ENCODE measurements around the gene DYRK4.

DYRK4 gene

DNA sequence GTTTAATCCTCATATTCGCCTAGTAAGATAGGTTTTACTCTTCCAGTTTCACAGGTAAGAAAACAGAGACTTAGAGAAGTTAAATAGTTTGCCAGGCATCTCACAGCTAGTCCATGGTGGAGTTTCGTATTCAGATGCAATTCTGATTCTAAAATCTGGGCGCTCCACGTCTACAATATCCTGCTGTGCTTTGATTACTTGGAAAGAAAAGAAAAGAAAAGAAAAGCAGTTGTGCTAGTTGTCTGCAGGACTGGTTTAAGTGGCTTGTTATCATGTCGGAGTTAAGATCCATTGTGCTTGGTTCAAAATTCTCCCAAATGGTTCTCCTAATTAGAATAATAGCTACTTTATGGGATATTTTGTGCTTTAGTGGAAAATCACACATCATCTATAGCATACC is 68.3 kb downstream of the DYRK4 start:
- DNase-seq = no peak

DNA sequence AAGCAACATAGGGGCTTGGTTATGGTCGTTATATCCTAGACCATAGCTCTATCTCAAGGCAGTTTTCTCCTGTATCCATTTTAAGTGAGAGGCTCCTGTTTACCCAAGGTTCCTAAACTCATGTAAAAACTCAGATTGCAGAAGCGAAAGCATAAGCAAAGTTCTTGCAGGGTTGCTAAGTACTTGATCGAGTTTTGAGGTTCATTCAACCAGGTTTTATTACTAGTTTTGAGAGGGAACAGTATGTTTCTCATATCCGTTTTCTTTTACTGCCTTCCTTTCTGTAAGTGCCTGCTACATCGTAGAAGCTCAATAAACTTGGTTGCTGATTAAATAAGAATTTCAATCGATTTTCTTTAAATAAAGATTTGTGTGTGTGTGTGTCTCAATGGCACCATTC is 81.7 kb downstream of the DYRK4 start:
- DNase-seq = no peak

DNA sequence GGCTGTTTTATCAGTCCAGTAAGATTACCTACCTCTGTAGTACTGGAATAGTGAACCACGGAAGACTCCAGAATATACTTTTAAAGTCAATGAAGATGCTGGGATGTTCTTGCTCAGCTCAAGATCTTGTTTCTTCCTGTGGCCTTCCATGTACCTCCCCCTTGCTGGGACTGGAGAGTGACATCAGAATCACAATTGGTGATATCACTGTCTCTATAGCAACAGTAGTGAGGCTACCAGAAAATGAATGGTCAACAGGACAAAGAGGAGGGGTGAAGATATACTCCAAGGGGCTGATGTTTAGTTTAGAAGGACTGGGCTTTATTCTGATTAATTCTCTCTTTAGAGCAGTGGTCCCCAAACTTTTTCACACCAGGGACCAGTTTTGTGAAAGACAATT is 83.0 kb downstream of the DYRK4 start:
- no peak for DNase-seq

- no peak for DNase-seq
Measured at GRCh38 chr12:4648104-4648500, 86.1 kb downstream of the DYRK4 start.

- peak; percentile 84 to 93 (median 89) for DNase-seq
Measured at GRCh38 chr12:4648501-4649357, 86.7 kb downstream of the DYRK4 start, which contains the start of the genes AKAP3 and NDUFA9. TSS of gene AKAP3 (minus strand) at chr12:4649051. CDS start at chr12:4638196, 10,855 bp downstream. TSS of gene NDUFA9 (plus strand) at chr12:4649114. CDS start at chr12:4649127, 13 bp downstream.

DNA sequence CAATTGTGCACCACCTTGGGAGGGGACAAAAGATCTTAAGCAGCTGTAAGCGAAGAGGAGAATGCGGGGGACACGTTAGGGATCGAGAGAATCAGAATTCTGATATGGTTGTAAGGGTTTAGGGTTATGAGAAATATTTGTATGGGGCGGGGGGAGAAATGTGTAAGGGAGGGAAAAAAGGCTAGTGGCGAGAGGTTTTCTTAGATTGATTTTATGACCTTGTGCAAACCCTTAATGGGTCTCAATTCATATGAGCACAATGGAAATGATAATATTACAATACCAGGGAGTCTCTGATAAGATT is 87.3 kb downstream of the DYRK4 start:
- DNase-seq = no peak

DNA sequence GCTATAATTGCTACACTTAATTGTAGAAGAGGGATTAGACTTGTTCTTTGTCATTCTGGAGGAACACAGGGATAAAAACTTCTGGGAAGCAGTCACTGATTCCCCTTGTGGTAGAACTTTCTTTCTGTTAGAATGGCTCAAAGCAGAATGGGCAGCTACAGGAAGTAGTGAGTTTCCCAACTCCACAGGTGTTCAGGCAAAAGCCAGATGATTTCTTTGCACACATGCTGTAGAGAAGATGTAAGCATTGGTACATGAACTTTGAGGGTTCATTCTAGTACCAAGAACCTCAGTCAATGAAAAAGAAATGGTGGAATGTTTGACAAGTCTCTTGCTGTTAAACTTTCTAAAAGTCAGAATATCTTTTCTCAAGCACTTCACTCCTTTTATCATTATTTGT is 91.2 kb downstream of the DYRK4 start:
- no peak for DNase-seq

- no peak for DNase-seq
Measured at GRCh38 chr12:4653691-4654090, 91.7 kb downstream of the DYRK4 start.

Data from NCI-H1417 (cell line).